IMR-90 (cell line): Measurements from ENCODE around the gene ACY1. TPM values are rescaled to one million over a fixed set of nuclear protein-coding genes. Genes with fewer than 3 reads are reported as not detected.

Experiments
- ATAC-seq: fragments of 200-7000 bp; cut with Tn5 transposase; 2 replicates; pipeline ENCODE4 v1.9.1; 2020; ENCODE audit warnings: low read depth, mild to moderate bottlenecking, moderate library complexity
- Bru-seq: library from RNA; stranded (reverse); fragments of 400-500 nt; gene quantifications from one replicate; lab custom pipeline; 2021; lab: Mats Ljungman, UMichigan
- BruChase-seq, 2 experiments: library from RNA; stranded (reverse); fragments of 400-500 nt; gene quantifications; one replicate each; lab custom pipeline; 2021; lab: Mats Ljungman, UMichigan
- BruUV-seq: library from RNA; stranded (reverse); fragments of 400-500 nt; replicated peaks from 2 replicates; lab custom pipeline; 2021; lab: Mats Ljungman, UMichigan
- CTCF ChIA-PET: fragments of 300-600 bp; formaldehyde crosslinking; extraction: SDS; loops from one replicate; lab custom pipeline; 2021; ENCODE audit warnings: antibody characterized with exemption; lab: Yijun Ruan, JAX
- POLR2A ChIA-PET: fragments of 300-600 bp; sonication (Branson Sonifier 250); formaldehyde crosslinking; loops from one replicate; lab custom pipeline; 2022; ENCODE audit warnings: antibody characterized with exemption; ENCODE audit not compliant: unreplicated experiment; lab: Charles Lee
- DNase-seq: peaks from one replicate; pipeline ENCODE4 v3.0.0; 2013
- H2AFZ ChIP-seq: replicated peaks from 2 replicates; pipeline ENCODE3; 2013; ENCODE audit warnings: low read length, mild to moderate bottlenecking; ENCODE audit not compliant: poor library complexity
- H2AK5ac ChIP-seq: 2 replicates; pipeline ENCODE4 v1.6.1; 2013; ENCODE audit warnings: low read depth, low read length, inconsistent platforms
- H2AK9ac ChIP-seq: replicated peaks from 2 replicates; pipeline ENCODE3; 2013; ENCODE audit warnings: mild to moderate bottlenecking, low read depth, low read length, moderate library complexity; ENCODE audit not compliant: poor library complexity
- H2BK120ac ChIP-seq: 2 replicates; pipeline ENCODE4 v1.6.1; 2013; ENCODE audit warnings: low read depth, low read length, inconsistent platforms
- H2BK15ac ChIP-seq: 3 replicates; pipeline ENCODE4 v1.6.1; 2013; ENCODE audit warnings: low read depth, low read length, inconsistent platforms
- H2BK20ac ChIP-seq: 2 replicates; pipeline ENCODE4 v1.6.1; 2013; ENCODE audit warnings: low read depth, mild to moderate bottlenecking, inconsistent platforms, low read length, moderate library complexity
- H2BK5ac ChIP-seq: 2 replicates; pipeline ENCODE4 v1.6.1; 2013; ENCODE audit warnings: mild to moderate bottlenecking, low read depth, low read length, inconsistent platforms; ENCODE audit not compliant: poor library complexity, severe bottlenecking
- H3K14ac ChIP-seq: replicated peaks from 2 replicates; pipeline ENCODE4 v1.6.1; 2013; ENCODE audit warnings: low read depth, low read length, inconsistent platforms
- H3K18ac ChIP-seq: 2 replicates; pipeline ENCODE4 v1.6.1; 2013; ENCODE audit warnings: low read depth, low read length, control low read depth
- H3K23ac ChIP-seq: 2 replicates; pipeline ENCODE4 v1.6.1; 2013; ENCODE audit warnings: low read depth, low read length, inconsistent platforms
- H3K27ac ChIP-seq: 2 replicates; pipeline ENCODE4 v1.5.1; 2013; ENCODE audit warnings: mild to moderate bottlenecking, control low read depth, low read length; ENCODE audit not compliant: insufficient read depth
- H3K27me3 ChIP-seq: 2 replicates; pipeline ENCODE4 v1.6.1; 2013; ENCODE audit warnings: low read length; ENCODE audit not compliant: control insufficient read depth, insufficient read depth
- H3K36me3 ChIP-seq: 2 replicates; pipeline ENCODE4 v1.6.1; 2013; ENCODE audit warnings: low read length, mixed read lengths; ENCODE audit not compliant: control insufficient read depth, insufficient read depth
- H3K4ac ChIP-seq: 2 replicates; pipeline ENCODE4 v1.6.1; 2013; ENCODE audit warnings: low read depth, low read length, inconsistent platforms
- H3K4me1 ChIP-seq: 2 replicates; pipeline ENCODE4 v1.6.1; 2013; ENCODE audit warnings: low read length, mixed read lengths; ENCODE audit not compliant: control insufficient read depth, insufficient read depth
- H3K4me2 ChIP-seq: 2 replicates; pipeline ENCODE4 v1.6.1; 2013; ENCODE audit warnings: low read depth, mild to moderate bottlenecking, control low read depth, low read length, moderate library complexity
- H3K4me3 ChIP-seq: 2 replicates; pipeline ENCODE4 v1.5.1; 2013; ENCODE audit warnings: low read depth, mild to moderate bottlenecking, control low read depth, low read length, moderate library complexity; ENCODE audit not compliant: insufficient read depth
- H3K56ac ChIP-seq: 2 replicates; pipeline ENCODE4 v1.6.1; 2013; ENCODE audit warnings: low read length, inconsistent platforms; ENCODE audit not compliant: insufficient read depth; ENCODE audit errors: extremely low read depth
- H3K79me1 ChIP-seq, 2 experiments: 2 replicates each; pipeline ENCODE4 v1.6.1; 2013; ENCODE audit warnings: low read length in 2 of 2, inconsistent platforms in 1 of 2, low read depth in 1 of 2
- H3K9ac ChIP-seq: 2 replicates; pipeline ENCODE4 v1.6.1; 2013; ENCODE audit warnings: low read depth, low read length, control low read depth
- H3K9me1 ChIP-seq: 2 replicates; pipeline ENCODE4 v1.6.1; 2013; ENCODE audit warnings: low read length, inconsistent platforms; ENCODE audit not compliant: insufficient read depth
- H3K9me3 ChIP-seq: 2 replicates; pipeline ENCODE4 v1.6.1; 2013; ENCODE audit warnings: low read length; ENCODE audit not compliant: control insufficient read depth, insufficient read depth
- H4K20me1 ChIP-seq: 2 replicates; pipeline ENCODE4 v1.6.1; 2013; ENCODE audit warnings: low read length, inconsistent platforms; ENCODE audit not compliant: insufficient read depth
- H4K5ac ChIP-seq: 2 replicates; pipeline ENCODE4 v1.6.1; 2013; ENCODE audit warnings: mild to moderate bottlenecking, low read depth, low read length, control low read depth
- H4K8ac ChIP-seq, 2 experiments: 2 replicates each; pipeline ENCODE4 v1.6.1; 2013; ENCODE audit warnings: low read depth in 2 of 2, low read length in 2 of 2, control low read depth in 1 of 2, inconsistent platforms in 1 of 2
- H4K91ac ChIP-seq: 2 replicates; pipeline ENCODE4 v1.6.1; 2013; ENCODE audit warnings: low read depth, low read length, inconsistent platforms; ENCODE audit not compliant: insufficient read depth
- CHD1 ChIP-seq: IDR thresholded peaks from 2 replicates; pipeline ENCODE4 v1.6.1; 2012; ENCODE audit warnings: low read depth, low read length, improper control_type of control experiment
- FOS ChIP-seq: fragments of 150-350 bp; IDR thresholded peaks from 2 replicates; pipeline ENCODE4 v1.6.1; 2016; ENCODE audit warnings: low read depth, low read length
- MAFK ChIP-seq: IDR thresholded peaks from 2 replicates; pipeline ENCODE4 v1.6.1; 2012; ENCODE audit warnings: low read depth, low read length, improper control_type of control experiment
- MAZ ChIP-seq: IDR thresholded peaks from 2 replicates; pipeline ENCODE4 v1.6.1; 2012; ENCODE audit warnings: low read depth, mild to moderate bottlenecking, low read length, improper control_type of control experiment, moderate library complexity, borderline replicate concordance
- NFE2L2 ChIP-seq: fragments of 150-350 bp; IDR thresholded peaks from 2 replicates; pipeline ENCODE4 v1.6.1; 2016; ENCODE audit warnings: low read depth, mild to moderate bottlenecking, low read length
- RCOR1 ChIP-seq: IDR thresholded peaks from 2 replicates; pipeline ENCODE4 v1.6.1; 2012; ENCODE audit warnings: mild to moderate bottlenecking, low read length, improper control_type of control experiment; ENCODE audit not compliant: insufficient replicate concordance
- SMC3 ChIP-seq: fragments of 150-350 bp; IDR thresholded peaks from 2 replicates; pipeline ENCODE4 v1.6.1; 2016; ENCODE audit warnings: low read depth, mild to moderate bottlenecking, antibody characterized with exemption, low read length, moderate library complexity
- WGBS, 2 experiments: methylation state at CpG; one replicate each; pipeline versions ENCODE4 v1.1.5 to v1.1.7; 2013; ENCODE audit warnings: missing lambda C conversion rate in 2 of 2; ENCODE audit not compliant: insufficient read length in 1 of 2; ENCODE audit errors: extremely low coverage in 2 of 2; 5-methylcytosine and 5-hydroxymethylcytosine counted together
- dilution Hi-C: fragments of 300-500 bp; cut with HindIII; formaldehyde crosslinking; loops from one replicate; pipeline ENCODE4 v1.14.3; 2018; ENCODE audit warnings: low sequenced_read_pairs; ENCODE audit not compliant: unreplicated experiment
- in situ Hi-C: fragments of 300-500 bp; cut with MboI; formaldehyde crosslinking; loops from 3 replicates; pipeline ENCODE4 v1.14.3; 2019; ENCODE audit warnings: low sequenced_read_pairs, inconsistent platforms, mixed read lengths
- intact Hi-C: fragments of 100-400 bp; cut with micrococcal nuclease; formaldehyde crosslinking; loops from 2 replicates; pipeline ENCODE4 v1.10.0; 2022
- long read RNA-seq: library from polyadenylated mRNA; unstranded; transcript quantifications from one replicate; pipeline ENCODE4 v2.0.0, GENCODE V29; 2021; ENCODE audit not compliant: unreplicated experiment
- polyA plus RNA-seq, 3 experiments: library from polyadenylated mRNA; depleted of rRNA; stranded (reverse); fragments of >200 nt; gene quantifications; 2 replicates each; pipeline ENCODE4 v1.2.3, GENCODE V29; 2012; ENCODE audit warnings: low replicate concordance in 1 of 3
- total RNA-seq: library from RNA; depleted of rRNA; stranded (reverse); fragments of >200 nt; gene quantifications from 2 replicates; pipeline ENCODE4 v1.2.3, GENCODE V29; 2012; rRNA removed
- TF ChIP-seq, protein P1 (sequence below): conservative IDR thresholded peaks from 2 replicates; pipeline ENCODE4 v1.5.1; 2012; ENCODE audit warnings: mild to moderate bottlenecking, low read depth, low read length, improper control_type of control experiment
- TF ChIP-seq, protein P2 (sequence below): fragments of 150-350 bp; IDR thresholded peaks from 2 replicates; pipeline ENCODE4 v1.6.1; 2016; ENCODE audit warnings: low read depth, mild to moderate bottlenecking, low read length, moderate library complexity, borderline replicate concordance
- TF ChIP-seq, protein P3 (sequence below): fragments of 150-350 bp; IDR thresholded peaks from 2 replicates; pipeline ENCODE4 v1.6.1; 2017; ENCODE audit warnings: mild to moderate bottlenecking, antibody characterized with exemption, low read length, low read depth

ACY1 gene
- total RNA-seq (21.1 and 22.0 TPM in 2 replicates), polyA plus RNA-seq (2012; rRNA removed) (44.8 and 47.1 TPM in 2 replicates), Bru-seq, nascent RNA (percentile 49 among the genes with signal in this experiment), BruChase-seq, experiment 1, labeled RNA remaining after a 6-hour chase (percentile 40 among the genes with signal in this experiment), BruChase-seq, experiment 2, labeled RNA remaining after a 2-hour chase (percentile 45 among the genes with signal in this experiment)
- polyA plus RNA-seq (2012; cell fraction: cytosol; rRNA removed), result 44.3 and 84.7 TPM in 2 replicates
- 49.3 and 84.6 TPM in 2 replicates for polyA plus RNA-seq (2012; cell fraction: nucleus; rRNA removed; ENCODE audit: low replicate concordance)
- long read RNA-seq, transcript ACY1-215 (15 exons, 1,684 nt), result major isoform, 14 of 20 reads
- long read RNA-seq, partial matches to known transcripts, result 0 of 20 reads
- long read RNA-seq, other reads (novel, unspliced or antisense), result 5 of 20 reads

DNA sequence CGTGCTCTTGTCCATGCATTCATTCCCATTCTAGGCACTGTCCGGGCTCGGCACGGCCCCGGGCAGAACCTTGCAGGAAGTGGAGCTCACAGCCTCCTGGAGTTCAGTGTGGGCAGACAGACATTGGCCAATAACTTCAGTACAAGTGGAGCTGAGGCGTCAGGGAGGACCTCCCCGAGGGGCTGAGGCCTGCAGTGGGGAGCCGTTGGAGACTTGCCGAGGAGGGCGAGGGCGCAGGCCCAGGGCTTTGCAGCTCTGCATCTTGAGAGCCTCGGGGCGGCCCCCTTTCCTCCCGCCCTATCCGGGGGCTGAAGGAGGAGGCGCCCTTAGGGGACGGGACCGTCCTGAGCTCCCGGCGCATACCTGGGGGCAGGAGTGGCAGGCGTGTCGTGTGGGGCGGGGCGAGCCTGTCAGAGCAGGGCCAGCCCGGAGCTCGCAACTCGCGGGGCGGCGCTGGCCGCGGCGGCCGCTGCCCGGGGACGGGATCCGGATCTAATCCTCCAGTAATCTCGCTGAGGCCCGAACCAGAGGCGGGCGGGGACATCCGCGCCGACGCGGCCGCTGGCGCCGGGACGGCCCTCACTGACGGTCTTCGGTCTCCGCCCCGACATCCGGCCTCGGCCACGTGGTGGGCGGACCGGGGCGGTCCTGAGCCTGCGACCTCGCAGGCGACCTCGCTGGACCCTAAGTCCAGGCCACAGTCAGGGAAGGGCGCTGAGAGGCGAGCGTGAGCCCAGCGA lies at the start of gene ACY1:
ACY1 (plus strand) TSS at position 698 of the 740 bp plus-strand sequence. CDS start 530 bp downstream, outside the sequence.
- H2AK5ac ChIP-seq, result peak within 1 kb of the TSS; percentile 98
- in situ Hi-C loops (no loop called here), intact Hi-C loops (loop anchor here (2.0 kb wide), 1 partner anchor 40 kb away; the partner anchor contains the start of gene PARP3), dilution Hi-C loops (no loop called here)
- H2BK120ac ChIP-seq, result peak within 1 kb of the TSS; percentile 43; the same call in 1 of the 2 replicates
- H2BK15ac ChIP-seq, result peak within 1 kb of the TSS; percentile 46; the same call in 1 of the 3 replicates
- H3K9ac ChIP-seq, result peak within 1 kb of the TSS; percentile 84
- H4K5ac ChIP-seq, result peak within 1 kb of the TSS; percentile 80
- H3K4me2 ChIP-seq, result peak within 1 kb of the TSS; percentile 97
- H4K20me1 ChIP-seq, result peaks cover 4% of the 10 kb centered on the region
- peak within 1 kb of the TSS; percentile 84 for H3K4ac ChIP-seq
- peak within 1 kb of the TSS; percentile 96 for H2AK9ac ChIP-seq
- peak within 1 kb of the TSS; percentile 63 for H3K4me3 ChIP-seq
- H3K9me1 ChIP-seq, result peaks cover 7% of the 10 kb centered on the region
- H3K56ac ChIP-seq, result peak within 1 kb of the TSS; percentile 80
- H3K14ac ChIP-seq, result peak within 1 kb of the TSS; percentile 87
- POLR2A ChIA-PET, result interaction anchor here (1.0 kb wide), 2 partner anchors 9 to 26 kb away, joined by 3 to 6 read pairs; no protein-coding TSS in a partner anchor
- BruUV-seq, result no TSS peak
- peak within 1 kb of the TSS; percentile 74 for H3K18ac ChIP-seq
- H3K27ac ChIP-seq, result peak within 1 kb of the TSS; percentile 90
- 3% methylated on average over 27 of the region's 68 CpGs; no CpG with 5 or more reads in 1 of the 2 experiments for WGBS, 2 experiments
- peak within 1 kb of the TSS; percentile 85 for H2AFZ ChIP-seq
- no peaks in the 10 kb centered on the region for H3K9me3 ChIP-seq
- H3K79me1 ChIP-seq, result peaks cover 5 to 44% of the 10 kb centered on the region in 2 experiments; a peak in 3 of 4 replicates
- H2BK5ac ChIP-seq, result peak within 1 kb of the TSS; percentile 84
- no peaks in the 10 kb centered on the region; the same call in 1 of the 2 replicates for H3K36me3 ChIP-seq
- peak within 1 kb of the TSS; percentile 78 for H4K91ac ChIP-seq
- peak within 1 kb of the TSS; percentile 78; the same call in 1 of the 2 replicates for H3K23ac ChIP-seq
- ATAC-seq (peak; percentile 88), DNase-seq (peak; percentile 81)
- H2BK20ac ChIP-seq, result peak within 1 kb of the TSS; percentile 48; the same call in 1 of the 2 replicates
- CTCF ChIA-PET, result interaction anchor here (1.3 kb wide), 1 partner anchor 9 kb away, joined by 3 read pairs; the partner anchor contains the start of gene ABHD14B
- peaks cover 11% of the 10 kb centered on the region for H3K4me1 ChIP-seq
- no peaks in the 10 kb centered on the region for H3K27me3 ChIP-seq
- peak within 1 kb of the TSS; percentile 45 to 79 for H4K8ac ChIP-seq
- TF ChIP-seq, protein P1, sequence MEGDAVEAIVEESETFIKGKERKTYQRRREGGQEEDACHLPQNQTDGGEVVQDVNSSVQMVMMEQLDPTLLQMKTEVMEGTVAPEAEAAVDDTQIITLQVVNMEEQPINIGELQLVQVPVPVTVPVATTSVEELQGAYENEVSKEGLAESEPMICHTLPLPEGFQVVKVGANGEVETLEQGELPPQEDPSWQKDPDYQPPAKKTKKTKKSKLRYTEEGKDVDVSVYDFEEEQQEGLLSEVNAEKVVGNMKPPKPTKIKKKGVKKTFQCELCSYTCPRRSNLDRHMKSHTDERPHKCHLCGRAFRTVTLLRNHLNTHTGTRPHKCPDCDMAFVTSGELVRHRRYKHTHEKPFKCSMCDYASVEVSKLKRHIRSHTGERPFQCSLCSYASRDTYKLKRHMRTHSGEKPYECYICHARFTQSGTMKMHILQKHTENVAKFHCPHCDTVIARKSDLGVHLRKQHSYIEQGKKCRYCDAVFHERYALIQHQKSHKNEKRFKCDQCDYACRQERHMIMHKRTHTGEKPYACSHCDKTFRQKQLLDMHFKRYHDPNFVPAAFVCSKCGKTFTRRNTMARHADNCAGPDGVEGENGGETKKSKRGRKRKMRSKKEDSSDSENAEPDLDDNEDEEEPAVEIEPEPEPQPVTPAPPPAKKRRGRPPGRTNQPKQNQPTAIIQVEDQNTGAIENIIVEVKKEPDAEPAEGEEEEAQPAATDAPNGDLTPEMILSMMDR, result no peak
- TF ChIP-seq, protein P2, sequence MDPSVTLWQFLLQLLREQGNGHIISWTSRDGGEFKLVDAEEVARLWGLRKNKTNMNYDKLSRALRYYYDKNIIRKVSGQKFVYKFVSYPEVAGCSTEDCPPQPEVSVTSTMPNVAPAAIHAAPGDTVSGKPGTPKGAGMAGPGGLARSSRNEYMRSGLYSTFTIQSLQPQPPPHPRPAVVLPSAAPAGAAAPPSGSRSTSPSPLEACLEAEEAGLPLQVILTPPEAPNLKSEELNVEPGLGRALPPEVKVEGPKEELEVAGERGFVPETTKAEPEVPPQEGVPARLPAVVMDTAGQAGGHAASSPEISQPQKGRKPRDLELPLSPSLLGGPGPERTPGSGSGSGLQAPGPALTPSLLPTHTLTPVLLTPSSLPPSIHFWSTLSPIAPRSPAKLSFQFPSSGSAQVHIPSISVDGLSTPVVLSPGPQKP, result no peak
- TF ChIP-seq, protein P3, sequence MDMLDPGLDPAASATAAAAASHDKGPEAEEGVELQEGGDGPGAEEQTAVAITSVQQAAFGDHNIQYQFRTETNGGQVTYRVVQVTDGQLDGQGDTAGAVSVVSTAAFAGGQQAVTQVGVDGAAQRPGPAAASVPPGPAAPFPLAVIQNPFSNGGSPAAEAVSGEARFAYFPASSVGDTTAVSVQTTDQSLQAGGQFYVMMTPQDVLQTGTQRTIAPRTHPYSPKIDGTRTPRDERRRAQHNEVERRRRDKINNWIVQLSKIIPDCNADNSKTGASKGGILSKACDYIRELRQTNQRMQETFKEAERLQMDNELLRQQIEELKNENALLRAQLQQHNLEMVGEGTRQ, result peak; percentile 91
- TF ChIP-seq CHD1, result no peak
- no peak for TF ChIP-seq NFE2L2
- TF ChIP-seq FOS, result no peak
- TF ChIP-seq MAFK, result no peak
- no peak for TF ChIP-seq SMC3
- TF ChIP-seq MAZ, result 0 out of 2 replicates have a peak, but pooled peaks have one; percentile 6
- TF ChIP-seq RCOR1, result no peak
